ENCODE data around the gene MED27.

Gene MED27

GRCh38 chr9:131889437-131890251, 190.0 kb downstream of the MED27 start:
- DNase-seq: no peak

- DNase-seq: no peak
Observed at GRCh38 chr9:131888923-131889322, 190.7 kb downstream of the MED27 start.

- no peak for DNase-seq
Observed at GRCh38 chr9:131887680-131888079, 192.0 kb downstream of the MED27 start.

- DNase-seq: no peak
Observed at GRCh38 chr9:131886826-131887225, 192.8 kb downstream of the MED27 start.

GRCh38 chr9:131885144-131885609, 194.5 kb downstream of the MED27 start:
- DNase-seq: peak in 1 of 58 donors; percentile 39

- DNase-seq: no peak
Observed at GRCh38 chr9:131884222-131884621, 195.4 kb downstream of the MED27 start.

- no peak for DNase-seq
Observed at GRCh38 chr9:131880833-131881583, 198.7 kb downstream of the MED27 start.

GRCh38 chr9:131879911-131880290, 199.8 kb downstream of the MED27 start:
- DNase-seq: no peak

- DNase-seq: peak in 2 of 58 donors; percentile 15 to 17
Observed at GRCh38 chr9:131879181-131879910, 200.3 kb downstream of the MED27 start.

- no peak for DNase-seq
Observed at GRCh38 chr9:131876486-131876885, 203.2 kb downstream of the MED27 start.

GRCh38 chr9:131875828-131876485, 203.7 kb downstream of the MED27 start:
- DNase-seq: no peak

- DNase-seq: no peak
Observed at GRCh38 chr9:131874916-131875670, 204.6 kb downstream of the MED27 start.

- DNase-seq: no peak
Observed at GRCh38 chr9:131874447-131874846, 205.2 kb downstream of the MED27 start.

- no peak for DNase-seq
Observed at GRCh38 chr9:131873891-131874440, 205.7 kb downstream of the MED27 start.

- no peak for DNase-seq
Observed at GRCh38 chr9:131873335-131873734, 206.3 kb downstream of the MED27 start.

GRCh38 chr9:131872702-131873101, 207.0 kb downstream of the MED27 start:
- DNase-seq: no peak

- no peak for DNase-seq
Observed at GRCh38 chr9:131872006-131872405, 207.7 kb downstream of the MED27 start.

- no peak for DNase-seq
Observed at GRCh38 chr9:131870156-131870555, 209.5 kb downstream of the MED27 start.

- DNase-seq: peak in 1 of 58 donors; percentile 48
Observed at GRCh38 chr9:131869348-131869747, 210.3 kb downstream of the MED27 start.

GRCh38 chr9:131868766-131869165, 210.9 kb downstream of the MED27 start:
- DNase-seq: peak in 39 of 58 donors; percentile 16 to 82 (median 37)

Measured in anterior cingulate cortex (tissue), 58 donors.